Muscle layer of colon (tissue), 2 donors: ENCODE data around the gene PHKG1.
"Not testable (repeated sequence)": the region's sequence is repeated elsewhere in the genome, so short reads cannot be mapped to it uniquely, and the experiment has no call there.

ENCODE experiments used
- H3K27ac ChIP-seq: one replicate; pipeline ENCODE4 v1.7.0; 2013; ENCODE audit warnings: low read depth, mild to moderate bottlenecking, low read length, moderate library complexity
- H3K27me3 ChIP-seq, 2 donors: one replicate each; pipeline ENCODE4 v1.7.0; 2013; ENCODE audit warnings: low read length in 2 of 2, mild to moderate bottlenecking in 2 of 2; ENCODE audit not compliant: insufficient read depth in 2 of 2, control insufficient read depth in 1 of 2
- H3K36me3 ChIP-seq: one replicate; pipeline ENCODE4 v1.7.0; 2013; ENCODE audit warnings: mild to moderate bottlenecking, low read length; ENCODE audit not compliant: insufficient read depth
- H3K4me1 ChIP-seq: one replicate; pipeline ENCODE4 v1.7.0; 2013; ENCODE audit warnings: mild to moderate bottlenecking, low read length; ENCODE audit not compliant: insufficient read depth
- H3K4me3 ChIP-seq, 2 donors: one replicate each; pipeline ENCODE4 v1.7.0; 2013; ENCODE audit warnings: low read length in 2 of 2, low read depth in 1 of 2, mild to moderate bottlenecking in 1 of 2, moderate library complexity in 1 of 2
- H3K9ac ChIP-seq: one replicate; pipeline ENCODE4 v1.7.0; 2013; ENCODE audit warnings: low read length
- H3K9me3 ChIP-seq: one replicate; pipeline ENCODE4 v1.7.0; 2013; ENCODE audit warnings: mild to moderate bottlenecking, low read length
- donor health status: abdominal sarcoma.
- donor health status: Adenocarcinoma of cecum.

The PHKG1 gene

DNA sequence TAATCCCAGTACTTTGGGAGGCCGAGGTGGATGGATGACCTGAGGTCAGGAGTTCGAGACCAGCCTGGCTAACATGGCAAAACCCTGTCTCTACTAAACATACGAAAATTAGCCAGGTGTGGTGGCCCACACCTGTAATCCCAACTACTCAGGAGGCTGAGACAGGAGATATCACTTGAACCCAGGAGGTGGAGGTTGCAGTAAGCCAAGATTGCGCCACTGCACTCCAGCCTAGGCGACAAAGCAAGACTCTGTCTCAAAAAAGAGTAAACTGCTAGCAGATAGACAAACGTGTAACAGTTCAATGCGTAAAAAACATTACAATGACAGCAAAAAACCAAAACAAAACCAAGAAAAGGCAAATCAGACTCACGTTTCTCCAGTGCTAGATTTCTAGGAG lies 61.2 kb downstream of the PHKG1 start:
- not testable (repeated sequence) for H3K4me3 ChIP-seq, H3K27ac ChIP-seq, H3K9ac ChIP-seq, H3K4me1 ChIP-seq, H3K9me3 ChIP-seq, H3K27me3 ChIP-seq, H3K36me3 ChIP-seq

- H3K27ac ChIP-seq: no peak overlapping the region
- no peaks in the 10 kb centered on the region for H3K36me3 ChIP-seq
- H3K9ac ChIP-seq: no peak overlapping the region
- no peak overlapping the region for H3K4me3 ChIP-seq
- H3K27me3 ChIP-seq: no peaks in the 10 kb centered on the region
- H3K4me1 ChIP-seq: no peaks in the 10 kb centered on the region
- H3K9me3 ChIP-seq: no peaks in the 10 kb centered on the region
These were observed 62.4 kb downstream of the PHKG1 start for GRCh38 chr7:56030340-56030739.
